ENCODE data around the gene AQP11.
"Not testable (repeated sequence)": the region's sequence is repeated elsewhere in the genome, so short reads cannot be mapped to it uniquely, and the experiment has no call there.

The AQP11 gene

GRCh38 chr11:77592727-77593126 lies 3.0 kb downstream of the AQP11 start:
- no peak for DNase-seq (ENCODE audit: low spot score)

GRCh38 chr11:77593883-77594282 lies 4.1 kb downstream of the AQP11 start:
- DNase-seq (ENCODE audit: low spot score) = no peak

- DNase-seq (ENCODE audit: low spot score) = no peak
These were observed 6.9 kb downstream of the AQP11 start for GRCh38 chr11:77596626-77597025.

GRCh38 chr11:77598195-77598594 lies 8.4 kb downstream of the AQP11 start:
- DNase-seq (ENCODE audit: low spot score) = no peak

- DNase-seq (ENCODE audit: low spot score) = peak; percentile 88
These were observed 12.8 kb downstream of the AQP11 start for GRCh38 chr11:77602381-77603088.

GRCh38 chr11:77604281-77604680 lies 14.5 kb downstream of the AQP11 start:
- DNase-seq (ENCODE audit: low spot score) = no peak

- no peak for DNase-seq (ENCODE audit: low spot score)
These were observed 19.5 kb downstream of the AQP11 start for GRCh38 chr11:77609234-77609633.

- no peak for DNase-seq (ENCODE audit: low spot score)
These were observed 22.2 kb downstream of the AQP11 start for GRCh38 chr11:77611921-77612320.

GRCh38 chr11:77617892-77618291 lies 28.1 kb downstream of the AQP11 start:
- no peak for DNase-seq (ENCODE audit: low spot score)

GRCh38 chr11:77619576-77620198 lies 29.9 kb downstream of the AQP11 start:
- DNase-seq (ENCODE audit: low spot score) = peak; percentile 53

GRCh38 chr11:77630157-77630710 lies 40.5 kb downstream of the AQP11 start:
- DNase-seq (ENCODE audit: low spot score) = no peak

- DNase-seq (ENCODE audit: low spot score) = not testable (repeated sequence)
These were observed 44.2 kb downstream of the AQP11 start for GRCh38 chr11:77633926-77634325.

- DNase-seq (ENCODE audit: low spot score) = peak; percentile 76
These were observed 47.1 kb downstream of the AQP11 start for GRCh38 chr11:77636731-77637344.

GRCh38 chr11:77637345-77638165 lies 47.8 kb downstream of the AQP11 start, which contains the start of gene CLNS1A:
Gene CLNS1A (minus strand): TSS chr11:77637794. CDS start chr11:77637714, 80 bp downstream.
- peak; percentile 95 for DNase-seq (ENCODE audit: low spot score)

GRCh38 chr11:77642228-77642627 lies 52.5 kb downstream of the AQP11 start:
- no peak for DNase-seq (ENCODE audit: low spot score)

GRCh38 chr11:77644887-77645286 lies 55.1 kb downstream of the AQP11 start:
- no peak for DNase-seq (ENCODE audit: low spot score)

GRCh38 chr11:77647654-77648305 lies 58.0 kb downstream of the AQP11 start:
- no peak for DNase-seq (ENCODE audit: low spot score)

GRCh38 chr11:77650123-77650522 lies 60.4 kb downstream of the AQP11 start:
- DNase-seq (ENCODE audit: low spot score) = no peak

GRCh38 chr11:77654770-77655434 lies 65.1 kb downstream of the AQP11 start:
- DNase-seq (ENCODE audit: low spot score) = no peak

GRCh38 chr11:77656362-77656761 lies 66.6 kb downstream of the AQP11 start:
- no peak for DNase-seq (ENCODE audit: low spot score)

All from RKO (cell line).